Activated CD4-positive, alpha-beta T cell treated with anti-CD3 and anti-CD28 coated beads for 24 hours (primary cell): ENCODE data around the gene PLEKHS1.

Source experiments
- DNase-seq, 2 donors: peaks; one replicate each; pipeline ENCODE4 v3.0.0-alpha.2; 2020; ENCODE audit warnings: low read depth in 2 of 2

The PLEKHS1 gene

GRCh38 chr10:113751181-113751732 is at the start of gene PLEKHS1:
PLEKHS1 (plus strand) TSS chr10:113751682; CDS start chr10:113755278, 3,596 bp downstream.
- no peak for DNase-seq

- DNase-seq = no peak
These were observed 46.7 kb upstream of the PLEKHS1 start for GRCh38 chr10:113704637-113705343.

GRCh38 chr10:113705344-113705652 is 46.2 kb upstream of the PLEKHS1 start:
- DNase-seq = no peak

- DNase-seq = no peak
These were observed 44.9 kb upstream of the PLEKHS1 start for GRCh38 chr10:113706623-113707022.

- no peak for DNase-seq
These were observed 42.8 kb upstream of the PLEKHS1 start for GRCh38 chr10:113708640-113709039.

- no peak for DNase-seq
These were observed 42.2 kb upstream of the PLEKHS1 start for GRCh38 chr10:113709221-113709838.

- DNase-seq = no peak
These were observed 40.3 kb upstream of the PLEKHS1 start for GRCh38 chr10:113711142-113711541.

GRCh38 chr10:113712024-113712423 is 39.5 kb upstream of the PLEKHS1 start:
- DNase-seq = no peak

GRCh38 chr10:113712755-113713639 is 38.5 kb upstream of the PLEKHS1 start:
- DNase-seq = no peak

- no peak for DNase-seq
These were observed 37.9 kb upstream of the PLEKHS1 start for GRCh38 chr10:113713640-113713982.

GRCh38 chr10:113716109-113716910 is 35.2 kb upstream of the PLEKHS1 start:
- no peak for DNase-seq

GRCh38 chr10:113718969-113719822 is 32.3 kb upstream of the PLEKHS1 start:
- no peak for DNase-seq

- DNase-seq = no peak
These were observed 31.1 kb upstream of the PLEKHS1 start for GRCh38 chr10:113720386-113720785.

GRCh38 chr10:113732160-113732881 is 19.2 kb upstream of the PLEKHS1 start:
- no peak for DNase-seq

GRCh38 chr10:113732966-113733365 is 18.5 kb upstream of the PLEKHS1 start:
- DNase-seq = no peak

- DNase-seq = no peak
These were observed 17.8 kb upstream of the PLEKHS1 start for GRCh38 chr10:113733635-113734034.

GRCh38 chr10:113735913-113736312 is 15.6 kb upstream of the PLEKHS1 start:
- no peak for DNase-seq

- DNase-seq = no peak
These were observed 14.9 kb upstream of the PLEKHS1 start for GRCh38 chr10:113736576-113736975.

GRCh38 chr10:113739031-113739430 is 12.5 kb upstream of the PLEKHS1 start:
- DNase-seq = no peak

- no peak for DNase-seq
These were observed 11.9 kb upstream of the PLEKHS1 start for GRCh38 chr10:113739577-113739976.
